Body of pancreas (tissue), 4 donors: Measurements from ENCODE around the gene PDF.

ENCODE experiments used
- POLR2A ChIP-seq, 3 donors: fragments of 450-650 bp; IDR thresholded peaks; one replicate each; pipeline ENCODE4 v1.6.1; 2016; ENCODE audit warnings: antibody characterized with exemption in 3 of 3, mild to moderate bottlenecking in 2 of 3
- TF ChIP-seq, protein P1 (sequence below), 7 experiments: fragments of 450-650 bp in 4 of 7; fragments of 200-600 bp in 3 of 7; sonication (generic) in 3 of 7; IDR thresholded peaks; one replicate each; pipeline ENCODE4 v1.5.1; 2016 to 2019; ENCODE audit warnings: antibody characterized with exemption in 7 of 7

DNA sequence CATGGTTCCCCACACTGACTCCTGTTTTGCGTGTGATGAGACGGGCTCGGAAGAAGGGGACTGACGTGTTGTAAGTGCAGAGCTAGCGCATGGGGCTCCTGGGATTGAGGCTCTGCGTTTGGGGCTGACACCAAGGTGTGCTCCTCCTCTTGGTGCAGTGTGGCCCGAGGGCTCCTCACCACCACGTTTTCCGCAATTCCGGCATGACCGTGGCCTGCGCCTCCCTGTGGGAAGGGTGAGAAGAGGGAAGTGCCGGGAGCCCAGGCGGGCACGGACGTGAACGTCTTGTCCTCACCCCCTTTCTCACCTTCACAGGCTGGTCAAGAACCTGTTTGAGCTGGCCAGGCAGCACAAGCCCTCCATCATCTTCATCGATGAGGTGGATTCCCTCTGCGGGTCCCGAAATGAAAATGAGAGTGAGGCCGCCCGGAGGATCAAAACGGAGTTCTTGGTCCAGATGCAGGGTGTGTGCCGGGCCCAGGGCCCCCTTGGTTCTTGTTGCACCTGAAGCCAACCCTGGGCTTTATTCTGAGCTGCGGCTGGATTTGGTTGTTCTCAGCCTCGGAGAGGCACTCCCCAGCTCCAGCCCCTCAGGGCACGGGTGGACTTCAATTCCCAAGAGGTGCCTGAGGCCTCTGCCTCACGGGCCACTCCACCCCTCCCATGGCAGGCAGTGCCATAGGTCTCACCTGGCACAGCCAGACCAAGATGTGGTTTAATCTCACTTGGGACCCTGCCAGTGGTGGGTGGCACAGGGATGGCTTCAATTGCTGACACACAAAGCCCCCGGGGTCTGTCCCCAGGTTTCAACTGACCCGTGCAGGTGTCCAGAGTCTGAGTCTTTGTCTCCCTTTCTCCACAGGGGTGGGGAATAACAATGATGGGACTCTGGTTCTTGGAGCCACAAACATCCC lies 10.3 kb downstream of the PDF start:
- TF ChIP-seq, protein P1, sequence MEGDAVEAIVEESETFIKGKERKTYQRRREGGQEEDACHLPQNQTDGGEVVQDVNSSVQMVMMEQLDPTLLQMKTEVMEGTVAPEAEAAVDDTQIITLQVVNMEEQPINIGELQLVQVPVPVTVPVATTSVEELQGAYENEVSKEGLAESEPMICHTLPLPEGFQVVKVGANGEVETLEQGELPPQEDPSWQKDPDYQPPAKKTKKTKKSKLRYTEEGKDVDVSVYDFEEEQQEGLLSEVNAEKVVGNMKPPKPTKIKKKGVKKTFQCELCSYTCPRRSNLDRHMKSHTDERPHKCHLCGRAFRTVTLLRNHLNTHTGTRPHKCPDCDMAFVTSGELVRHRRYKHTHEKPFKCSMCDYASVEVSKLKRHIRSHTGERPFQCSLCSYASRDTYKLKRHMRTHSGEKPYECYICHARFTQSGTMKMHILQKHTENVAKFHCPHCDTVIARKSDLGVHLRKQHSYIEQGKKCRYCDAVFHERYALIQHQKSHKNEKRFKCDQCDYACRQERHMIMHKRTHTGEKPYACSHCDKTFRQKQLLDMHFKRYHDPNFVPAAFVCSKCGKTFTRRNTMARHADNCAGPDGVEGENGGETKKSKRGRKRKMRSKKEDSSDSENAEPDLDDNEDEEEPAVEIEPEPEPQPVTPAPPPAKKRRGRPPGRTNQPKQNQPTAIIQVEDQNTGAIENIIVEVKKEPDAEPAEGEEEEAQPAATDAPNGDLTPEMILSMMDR (IDR thresholded peaks at IDR 0.05), result no peak
- no peak for TF ChIP-seq POLR2A (IDR thresholded peaks at IDR 0.05)
